ENCODE data around the gene GPR155. TPM values are rescaled to one million over a fixed set of nuclear protein-coding genes. Genes with fewer than 3 reads are reported as not detected.

Gene GPR155
- total and polyA plus RNA-seq, 9 of the 15 experiments (the other 6 are each of a cell fraction or from before 2014, with no cell fraction given): 0.04 to 0.40 (median 0.11) TPM; not detected in 1

- TF ChIP-seq KLF13 (tag; IDR thresholded peaks at IDR 0.05; ENCODE audit: borderline replicate concordance, low read depth) (0 out of 2 replicates have a peak, but pooled peaks have one; percentile 24), XRCC5 (IDR thresholded peaks at IDR 0.05; ENCODE audit: low read depth, low read length) (peak; percentile 76; the same call in 1 of the 2 replicates), SREBF1 (IDR thresholded peaks at IDR 0.05; ENCODE audit: borderline replicate concordance, low read depth, low read length) (no peak), SAP30 (IDR thresholded peaks at IDR 0.05; ENCODE audit: borderline replicate concordance, insufficient read depth, low read depth, low read length, poor library complexity, severe bottlenecking) (peak; percentile 91), USF2 (CRISPR knock-in tag; IDR thresholded peaks at IDR 0.05) (no peak), ZNF717 (CRISPR knock-in tag; IDR thresholded peaks at IDR 0.05) (no peak), ILF3 (IDR thresholded peaks at IDR 0.05; ENCODE audit: borderline replicate concordance) (no peak), ETV5 (CRISPR knock-in tag; IDR thresholded peaks at IDR 0.05; ENCODE audit: low read depth) (peak; percentile 82; the same call in 1 of the 2 replicates), PHF20 (IDR thresholded peaks at IDR 0.05; ENCODE audit: partially characterized antibody) (peak; percentile 97), ATF1 (CRISPR knock-in tag; IDR thresholded peaks at IDR 0.05) (no peak), ATF1 (tag; IDR thresholded peaks at IDR 0.05) (peak; percentile 95), MTA3 (IDR thresholded peaks at IDR 0.05; ENCODE audit: borderline replicate concordance) (peak; percentile 64; the same call in 1 of the 2 replicates), SETDB1 (IDR thresholded peaks at IDR 0.05; ENCODE audit: low read length) (no peak), NFRKB (IDR thresholded peaks at IDR 0.05; ENCODE audit: low read depth) (peak; percentile 81), TCF15 (CRISPR knock-in tag; IDR thresholded peaks at IDR 0.05) (no peak)
- TF ChIP-seq, protein P1, sequence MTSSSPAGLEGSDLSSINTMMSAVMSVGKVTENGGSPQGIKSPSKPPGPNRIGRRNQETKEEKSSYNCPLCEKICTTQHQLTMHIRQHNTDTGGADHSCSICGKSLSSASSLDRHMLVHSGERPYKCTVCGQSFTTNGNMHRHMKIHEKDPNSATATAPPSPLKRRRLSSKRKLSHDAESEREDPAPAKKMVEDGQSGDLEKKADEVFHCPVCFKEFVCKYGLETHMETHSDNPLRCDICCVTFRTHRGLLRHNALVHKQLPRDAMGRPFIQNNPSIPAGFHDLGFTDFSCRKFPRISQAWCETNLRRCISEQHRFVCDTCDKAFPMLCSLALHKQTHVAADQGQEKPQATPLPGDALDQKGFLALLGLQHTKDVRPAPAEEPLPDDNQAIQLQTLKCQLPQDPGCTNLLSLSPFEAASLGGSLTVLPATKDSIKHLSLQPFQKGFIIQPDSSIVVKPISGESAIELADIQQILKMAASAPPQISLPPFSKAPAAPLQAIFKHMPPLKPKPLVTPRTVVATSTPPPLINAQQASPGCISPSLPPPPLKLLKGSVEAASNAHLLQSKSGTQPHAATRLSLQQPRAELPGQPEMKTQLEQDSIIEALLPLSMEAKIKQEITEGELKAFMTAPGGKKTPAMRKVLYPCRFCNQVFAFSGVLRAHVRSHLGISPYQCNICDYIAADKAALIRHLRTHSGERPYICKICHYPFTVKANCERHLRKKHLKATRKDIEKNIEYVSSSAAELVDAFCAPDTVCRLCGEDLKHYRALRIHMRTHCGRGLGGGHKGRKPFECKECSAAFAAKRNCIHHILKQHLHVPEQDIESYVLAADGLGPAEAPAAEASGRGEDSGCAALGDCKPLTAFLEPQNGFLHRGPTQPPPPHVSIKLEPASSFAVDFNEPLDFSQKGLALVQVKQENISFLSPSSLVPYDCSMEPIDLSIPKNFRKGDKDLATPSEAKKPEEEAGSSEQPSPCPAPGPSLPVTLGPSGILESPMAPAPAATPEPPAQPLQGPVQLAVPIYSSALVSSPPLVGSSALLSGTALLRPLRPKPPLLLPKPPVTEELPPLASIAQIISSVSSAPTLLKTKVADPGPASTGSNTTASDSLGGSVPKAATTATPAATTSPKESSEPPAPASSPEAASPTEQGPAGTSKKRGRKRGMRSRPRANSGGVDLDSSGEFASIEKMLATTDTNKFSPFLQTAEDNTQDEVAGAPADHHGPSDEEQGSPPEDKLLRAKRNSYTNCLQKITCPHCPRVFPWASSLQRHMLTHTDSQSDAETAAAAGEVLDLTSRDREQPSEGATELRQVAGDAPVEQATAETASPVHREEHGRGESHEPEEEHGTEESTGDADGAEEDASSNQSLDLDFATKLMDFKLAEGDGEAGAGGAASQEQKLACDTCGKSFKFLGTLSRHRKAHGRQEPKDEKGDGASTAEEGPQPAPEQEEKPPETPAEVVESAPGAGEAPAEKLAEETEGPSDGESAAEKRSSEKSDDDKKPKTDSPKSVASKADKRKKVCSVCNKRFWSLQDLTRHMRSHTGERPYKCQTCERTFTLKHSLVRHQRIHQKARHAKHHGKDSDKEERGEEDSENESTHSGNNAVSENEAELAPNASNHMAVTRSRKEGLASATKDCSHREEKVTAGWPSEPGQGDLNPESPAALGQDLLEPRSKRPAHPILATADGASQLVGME (CRISPR knock-in tag; IDR thresholded peaks at IDR 0.05): 0 out of 2 replicates have a peak, but pooled peaks have one; percentile 22
- TF ChIP-seq, protein P2, sequence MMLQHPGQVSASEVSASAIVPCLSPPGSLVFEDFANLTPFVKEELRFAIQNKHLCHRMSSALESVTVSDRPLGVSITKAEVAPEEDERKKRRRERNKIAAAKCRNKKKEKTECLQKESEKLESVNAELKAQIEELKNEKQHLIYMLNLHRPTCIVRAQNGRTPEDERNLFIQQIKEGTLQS (IDR thresholded peaks at IDR 0.05): no peak
- TF ChIP-seq, protein P2 (CRISPR knock-in tag; conservative IDR thresholded peaks at IDR 0.05): no peak
Measured at GRCh38 chr2:174395284-174395968, 91.4 kb downstream of the GPR155 start, which contains the start of gene SCRN3 (continued).

All from K562 (cell line).